Activated CD4-positive, CD25-positive, alpha-beta regulatory T cell treated with anti-CD3 and anti-CD28 coated beads, Interleukin-2, amount 50 U/mL, for 16 hours (primary cell): ENCODE measurements around the gene TIPARP.
"Not testable (repeated sequence)": the region's sequence is repeated elsewhere in the genome, so short reads cannot be mapped to it uniquely, and the experiment has no call there.

Experiments
- DNase-seq: peaks from one replicate; pipeline ENCODE4 v3.0.0-alpha.2; 2020; ENCODE audit warnings: low read depth, low spot score

Gene TIPARP

GRCh38 chr3:156739976-156740375, 65.6 kb downstream of the TIPARP start:
- no peak for DNase-seq

- DNase-seq, result not testable (repeated sequence)
Measured at GRCh38 chr3:156740581-156740980, 66.2 kb downstream of the TIPARP start.

GRCh38 chr3:156741935-156742334, 67.5 kb downstream of the TIPARP start:
- DNase-seq, result no peak

- DNase-seq, result no peak
Measured at GRCh38 chr3:156742401-156742800, 68.0 kb downstream of the TIPARP start.

GRCh38 chr3:156743859-156744258, 69.5 kb downstream of the TIPARP start:
- DNase-seq, result no peak

- DNase-seq, result no peak
Measured at GRCh38 chr3:156744631-156745030, 70.2 kb downstream of the TIPARP start.

GRCh38 chr3:156745766-156746165, 71.4 kb downstream of the TIPARP start:
- no peak for DNase-seq

GRCh38 chr3:156747046-156747445, 72.7 kb downstream of the TIPARP start:
- no peak for DNase-seq

GRCh38 chr3:156749244-156749643, 74.9 kb downstream of the TIPARP start:
- no peak for DNase-seq

GRCh38 chr3:156750191-156750873, 75.9 kb downstream of the TIPARP start:
- DNase-seq, result no peak

GRCh38 chr3:156750874-156751245, 76.5 kb downstream of the TIPARP start:
- DNase-seq, result no peak

- no peak for DNase-seq
Measured at GRCh38 chr3:156751461-156752025, 77.2 kb downstream of the TIPARP start.
